ENCODE results near the gene BICD1.

DNA sequence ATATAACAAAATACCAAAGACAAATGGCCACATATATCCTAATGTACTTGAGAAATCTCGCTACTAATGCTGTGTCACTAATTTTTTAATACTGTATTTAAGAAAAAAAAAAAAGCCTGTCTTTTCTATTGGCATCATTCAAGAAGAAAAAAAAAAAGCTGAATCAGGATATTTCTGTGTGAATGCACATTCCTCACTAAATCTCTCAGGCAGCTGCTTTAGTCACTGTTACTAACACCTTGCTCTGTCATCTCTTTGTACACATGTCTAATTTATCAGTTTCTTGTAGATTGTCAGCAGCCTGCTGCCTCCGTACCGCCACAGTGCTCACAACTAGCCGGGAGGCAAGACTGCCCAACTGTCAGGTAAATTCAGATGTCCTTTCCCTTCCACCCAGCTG lies 260.7 kb downstream of the BICD1 start:
- TF ChIP-seq CTCF (IDR thresholded peaks at IDR 0.05 in 8 of 11, conservative IDR thresholded peaks at IDR 0.05 in 3 of 11) (no peak), POLR2A (IDR thresholded peaks at IDR 0.05) (no peak)

Measured in spleen (tissue), 7 donors.